OCI-LY3 (cell line): Measurements from ENCODE around the gene PTPN3.

Experiments
- H2AFZ ChIP-seq: fragments of 200-600, 300-600 bp; shearing (Covaris generic); 2 replicates; pipeline ENCODE4 v1.6.0; 2014; ENCODE audit warnings: antibody characterized with exemption, low read depth, low read length
- H3K27ac ChIP-seq: fragments of 200-600, 300-600 bp; sonication (generic); 2 replicates; pipeline ENCODE4 v1.5.1; 2014; ENCODE audit warnings: mild to moderate bottlenecking, low read length, moderate library complexity, mixed read lengths
- H3K27me3 ChIP-seq: fragments of 200-600, 300-600 bp; sonication (generic); 2 replicates; pipeline ENCODE4 v1.6.1; 2014; ENCODE audit warnings: low read depth, low read length, mixed read lengths
- H3K36me3 ChIP-seq: fragments of 200-600, 300-600 bp; sonication (generic); replicated peaks from 2 replicates; pipeline ENCODE3; 2014; ENCODE audit warnings: low read depth, low read length, mixed read lengths
- H3K4me1 ChIP-seq: fragments of 300-600, 200-600 bp; sonication (generic); 2 replicates; pipeline ENCODE4 v1.6.1; 2014; ENCODE audit warnings: low read length, mixed read lengths
- H3K4me2 ChIP-seq: fragments of 200-600, 300-600 bp; sonication (generic); 2 replicates; pipeline ENCODE4 v1.6.1; 2014; ENCODE audit warnings: low read length, mixed read lengths
- H3K4me3 ChIP-seq: fragments of 300-600, 200-600 bp; sonication (generic); 2 replicates; pipeline ENCODE4 v1.5.1; 2014; ENCODE audit warnings: antibody characterized with exemption, mild to moderate bottlenecking, low read length, moderate library complexity
- H3K79me2 ChIP-seq: fragments of 300-600, 200-600 bp; shearing (Covaris generic); 2 replicates; pipeline ENCODE4 v1.6.1; 2014; ENCODE audit warnings: mild to moderate bottlenecking, low read length, mixed read lengths
- H3K9ac ChIP-seq: fragments of 300-600, 200-600 bp; shearing (Covaris generic); 2 replicates; pipeline ENCODE4 v1.6.0; 2014; ENCODE audit warnings: mild to moderate bottlenecking, low read length, moderate library complexity
- H3K9me3 ChIP-seq: fragments of 200-600, 300-600 bp; shearing (Covaris generic); 2 replicates; pipeline ENCODE4 v1.6.1; 2014; ENCODE audit warnings: low read length, mixed read lengths; ENCODE audit not compliant: insufficient read depth
- H4K20me1 ChIP-seq: fragments of 200-600, 300-600 bp; sonication (generic); 2 replicates; pipeline ENCODE4 v1.6.1; 2016; ENCODE audit warnings: low read length, mixed read lengths; ENCODE audit not compliant: insufficient read depth
- EZH2phosphoT487 ChIP-seq: fragments of 200-600 bp; shearing (Covaris generic); IDR thresholded peaks from 2 replicates; pipeline ENCODE4 v1.6.1; 2018; ENCODE audit warnings: antibody characterized with exemption, mixed run types, low read depth
- TF ChIP-seq, protein P1 (sequence below): fragments of 200-600, 300-600 bp; sonication (generic); IDR thresholded peaks from 2 replicates; pipeline ENCODE4 v1.5.1; 2014; ENCODE audit warnings: antibody characterized with exemption, low read length, low read depth

PTPN3 gene

DNA sequence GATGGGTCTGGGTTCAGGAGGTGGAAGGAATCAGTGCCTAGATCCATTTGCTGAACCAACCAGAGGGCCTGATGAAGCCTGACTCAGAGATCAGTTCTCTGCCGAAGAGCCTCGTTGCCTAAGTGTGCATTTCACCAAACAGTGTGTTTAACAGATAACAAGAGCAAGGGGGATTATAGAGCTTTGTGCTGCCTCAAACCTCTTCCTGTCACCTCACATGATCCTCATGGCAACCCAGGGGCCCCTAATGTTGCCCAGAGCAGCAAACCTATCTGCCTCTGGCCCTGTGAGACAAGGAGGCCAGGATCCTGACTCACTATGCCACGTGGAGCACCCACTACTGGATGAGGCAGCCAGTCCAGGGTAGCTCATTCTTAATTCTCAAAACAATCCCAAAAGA is 110.9 kb downstream of the PTPN3 start:
- TF ChIP-seq EZH2phosphoT487, result no peak
- TF ChIP-seq, protein P1, sequence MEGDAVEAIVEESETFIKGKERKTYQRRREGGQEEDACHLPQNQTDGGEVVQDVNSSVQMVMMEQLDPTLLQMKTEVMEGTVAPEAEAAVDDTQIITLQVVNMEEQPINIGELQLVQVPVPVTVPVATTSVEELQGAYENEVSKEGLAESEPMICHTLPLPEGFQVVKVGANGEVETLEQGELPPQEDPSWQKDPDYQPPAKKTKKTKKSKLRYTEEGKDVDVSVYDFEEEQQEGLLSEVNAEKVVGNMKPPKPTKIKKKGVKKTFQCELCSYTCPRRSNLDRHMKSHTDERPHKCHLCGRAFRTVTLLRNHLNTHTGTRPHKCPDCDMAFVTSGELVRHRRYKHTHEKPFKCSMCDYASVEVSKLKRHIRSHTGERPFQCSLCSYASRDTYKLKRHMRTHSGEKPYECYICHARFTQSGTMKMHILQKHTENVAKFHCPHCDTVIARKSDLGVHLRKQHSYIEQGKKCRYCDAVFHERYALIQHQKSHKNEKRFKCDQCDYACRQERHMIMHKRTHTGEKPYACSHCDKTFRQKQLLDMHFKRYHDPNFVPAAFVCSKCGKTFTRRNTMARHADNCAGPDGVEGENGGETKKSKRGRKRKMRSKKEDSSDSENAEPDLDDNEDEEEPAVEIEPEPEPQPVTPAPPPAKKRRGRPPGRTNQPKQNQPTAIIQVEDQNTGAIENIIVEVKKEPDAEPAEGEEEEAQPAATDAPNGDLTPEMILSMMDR, result no peak

DNA sequence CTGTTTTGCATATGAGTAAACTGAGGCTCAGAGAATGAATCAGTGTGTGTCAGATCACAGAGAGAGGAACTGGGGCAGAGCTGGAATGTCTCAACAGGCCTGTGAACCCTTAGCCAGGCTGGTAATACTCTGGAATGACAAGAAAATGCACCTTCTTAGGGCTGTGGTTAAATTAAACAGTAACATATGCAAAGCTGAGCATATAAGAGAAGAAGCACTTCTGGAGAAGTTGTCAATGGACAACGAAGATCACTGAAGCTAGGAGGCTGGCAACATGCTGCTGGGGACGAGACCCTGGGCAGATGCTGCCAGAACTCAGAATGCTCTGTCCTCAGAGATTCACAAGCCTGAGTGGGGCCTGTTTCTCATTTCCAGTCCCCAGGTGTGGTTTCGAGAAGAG is 112.6 kb downstream of the PTPN3 start:
- Histone ChIP-seq H3K9ac (no peak overlapping the region), H2AFZ (no peak overlapping the region), H3K36me3 (no peaks in the 10 kb centered on the region), H4K20me1 (no peaks in the 10 kb centered on the region), H3K4me3 (peak overlapping the region; percentile 35), H3K9me3 (no peaks in the 10 kb centered on the region), H3K4me2 (peak overlapping the region; percentile 72), H3K79me2 (no peaks in the 10 kb centered on the region), H3K27me3 (peaks cover 22% of the 10 kb centered on the region), H3K4me1 (peaks cover 47% of the 10 kb centered on the region), H3K27ac (no peak overlapping the region)
- TF ChIP-seq, protein P1, result no peak
- no peak for TF ChIP-seq EZH2phosphoT487

More for the DNA sequence above, 110.9 kb downstream of the PTPN3 start:
- H3K4me2 ChIP-seq, result no peak overlapping the region
- peaks cover 22% of the 10 kb centered on the region for H3K27me3 ChIP-seq
- H3K36me3 ChIP-seq, result no peaks in the 10 kb centered on the region
- H2AFZ ChIP-seq, result no peak overlapping the region
- H3K9ac ChIP-seq, result no peak overlapping the region
- no peak overlapping the region for H3K27ac ChIP-seq
- H3K9me3 ChIP-seq, result no peaks in the 10 kb centered on the region
- no peaks in the 10 kb centered on the region for H3K79me2 ChIP-seq
- H3K4me3 ChIP-seq, result no peak overlapping the region
- H3K4me1 ChIP-seq, result peaks cover 29% of the 10 kb centered on the region
- no peaks in the 10 kb centered on the region for H4K20me1 ChIP-seq

DNA sequence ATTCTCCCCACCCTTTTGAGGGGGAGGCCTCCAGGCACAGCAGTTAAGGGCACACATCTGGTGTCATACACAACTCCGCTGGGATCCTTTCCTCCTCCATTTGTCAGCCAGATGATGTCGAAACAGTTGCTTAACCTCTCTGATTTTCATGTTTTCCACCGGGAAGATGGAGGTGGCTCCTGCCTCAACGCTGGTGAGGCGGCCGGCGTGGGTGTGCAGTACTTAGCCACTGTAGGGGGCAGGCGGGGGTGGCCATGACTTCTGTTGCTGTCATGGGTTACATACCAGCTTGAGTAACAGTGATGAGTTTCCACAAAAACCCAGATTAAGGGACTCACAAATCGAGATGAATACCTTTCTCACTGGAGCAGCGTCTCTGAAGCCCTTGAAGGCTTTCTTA is 114.2 kb downstream of the PTPN3 start:
- no peak overlapping the region for H3K4me3 ChIP-seq
- H3K36me3 ChIP-seq, result no peaks in the 10 kb centered on the region
- H4K20me1 ChIP-seq, result no peaks in the 10 kb centered on the region
- TF ChIP-seq, protein P1, result no peak
- no peak for TF ChIP-seq EZH2phosphoT487
- H3K9me3 ChIP-seq, result no peaks in the 10 kb centered on the region
- H2AFZ ChIP-seq, result no peak overlapping the region
- H3K79me2 ChIP-seq, result no peaks in the 10 kb centered on the region
- H3K4me1 ChIP-seq, result peaks cover 49% of the 10 kb centered on the region
- no peak overlapping the region for H3K27ac ChIP-seq
- no peak overlapping the region for H3K9ac ChIP-seq
- no peak overlapping the region for H3K4me2 ChIP-seq
- peaks cover 17% of the 10 kb centered on the region for H3K27me3 ChIP-seq

DNA sequence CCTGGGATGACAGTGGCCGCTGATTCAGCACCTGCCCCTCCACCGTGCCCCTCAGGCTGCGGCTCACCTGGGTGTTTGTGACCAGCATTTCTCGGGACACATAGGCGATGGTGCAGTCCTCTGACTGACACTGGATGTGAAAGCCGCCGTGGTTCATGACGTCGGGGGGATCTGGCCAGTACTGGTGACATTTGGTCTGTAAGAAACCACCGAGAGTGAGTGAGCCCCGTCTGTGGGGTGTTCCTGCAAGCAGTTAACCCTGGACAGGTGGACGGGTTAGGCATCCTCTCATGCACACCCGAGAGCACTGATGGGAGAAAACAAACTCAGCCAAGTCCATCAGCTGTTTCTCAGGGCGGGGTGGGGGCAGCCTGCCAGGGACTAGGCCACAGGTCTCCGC is 114.8 kb downstream of the PTPN3 start:
- H3K4me2 ChIP-seq, result no peak overlapping the region
- no peak for TF ChIP-seq EZH2phosphoT487
- TF ChIP-seq, protein P1, result no peak
- H2AFZ ChIP-seq, result no peak overlapping the region
- no peak overlapping the region for H3K27ac ChIP-seq
- H3K79me2 ChIP-seq, result no peaks in the 10 kb centered on the region
- H3K9ac ChIP-seq, result no peak overlapping the region
- no peaks in the 10 kb centered on the region for H3K36me3 ChIP-seq
- peaks cover 49% of the 10 kb centered on the region for H3K4me1 ChIP-seq
- no peak overlapping the region for H3K4me3 ChIP-seq
- H3K9me3 ChIP-seq, result no peaks in the 10 kb centered on the region
- H3K27me3 ChIP-seq, result peaks cover 17% of the 10 kb centered on the region
- no peaks in the 10 kb centered on the region for H4K20me1 ChIP-seq
